Measurements from ENCODE around the gene KASH5. TPM values are rescaled to one million over a fixed set of nuclear protein-coding genes. Genes with fewer than 3 reads are reported as not detected.
"Not testable (repeated sequence)": the region's sequence is repeated elsewhere in the genome, so short reads cannot be mapped to it uniquely, and the experiment has no call there.

The KASH5 gene
- total RNA-seq, 2 donors from 2014 or later = not detected

GRCh38 chr19:49363268-49364082 is 24.6 kb upstream of the KASH5 start, which contains the start of gene DKKL1:
DKKL1 (plus strand) TSS chr19:49363877; CDS start chr19:49363999, 122 bp downstream.
- no peak for TF ChIP-seq CTCF (IDR thresholded peaks at IDR 0.05)

DNA sequence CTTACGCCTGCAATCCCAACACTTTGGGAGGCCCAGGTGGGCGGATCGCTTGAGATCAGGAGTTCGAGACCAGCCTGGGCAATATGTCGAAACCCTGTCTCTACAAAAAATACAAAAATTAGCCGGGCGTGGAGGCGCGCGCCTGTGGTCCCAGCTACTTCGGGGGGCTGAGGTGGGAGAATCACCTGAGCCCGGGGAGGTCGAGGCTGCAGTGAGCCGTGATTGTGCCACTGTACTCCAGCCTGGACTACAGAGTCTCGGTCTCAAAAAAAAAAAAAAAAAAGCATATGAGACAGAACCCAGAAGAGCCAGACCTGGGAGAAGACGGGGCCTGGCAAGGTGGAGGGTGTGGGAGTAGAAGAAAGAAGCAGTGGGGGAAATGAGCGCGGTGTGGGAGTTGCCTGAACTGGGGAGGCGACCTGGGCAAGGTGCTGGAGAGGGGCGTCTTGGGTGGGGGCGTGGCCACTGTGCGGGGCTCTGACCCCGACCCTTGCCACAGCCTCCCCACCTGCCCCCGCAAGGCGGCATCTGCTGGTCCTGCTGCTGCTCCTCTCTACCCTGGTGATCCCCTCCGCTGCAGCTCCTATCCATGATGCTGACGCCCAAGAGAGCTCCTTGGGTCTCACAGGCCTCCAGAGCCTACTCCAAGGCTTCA is 23.8 kb upstream of the KASH5 start:
- no peak overlapping the region for H3K27ac ChIP-seq
- no peaks in the 10 kb centered on the region for H3K9me3 ChIP-seq
- H3K27me3 ChIP-seq = no peaks in the 10 kb centered on the region
- H3K4me1 ChIP-seq = no peaks in the 10 kb centered on the region
- intact Hi-C loops (cut with DNase I) = no loop called here
- DNase-seq = no peak
- H3K4me3 ChIP-seq = peak overlapping the region; percentile 19
- TF ChIP-seq CTCF (IDR thresholded peaks at IDR 0.05) = no peak
- peak overlapping the region in 1 of 2 donors; percentile 12 for H3K9ac ChIP-seq (ENCODE audit: low read depth in 2 of 2, low read length in 2 of 2)
- no peaks in the 10 kb centered on the region for H3K36me3 ChIP-seq

More at GRCh38 chr19:49363268-49364082, 24.6 kb upstream of the KASH5 start, which contains the start of gene DKKL1:
- Histone ChIP-seq H3K27me3 (no peaks in the 10 kb centered on the region), H3K4me3 (peak within 1 kb of the TSS; percentile 62), H3K4me1 (no peaks in the 10 kb centered on the region), H3K36me3 (no peaks in the 10 kb centered on the region), H3K27ac (peak within 1 kb of the TSS; percentile 84), H3K9me3 (no peaks in the 10 kb centered on the region), H3K9ac (ENCODE audit: low read depth in 2 of 2, low read length in 2 of 2) (peak within 1 kb of the TSS; percentile 47 to 58)
- peak; percentile 100 for DNase-seq
- intact Hi-C loops (cut with DNase I) = no loop called here

GRCh38 chr19:49366110-49366509 is 21.9 kb upstream of the KASH5 start:
- DNase-seq = no peak
- intact Hi-C loops (cut with DNase I) = no loop called here
- Histone ChIP-seq H3K9ac (ENCODE audit: low read depth in 2 of 2, low read length in 2 of 2) (no peak overlapping the region), H3K27me3 (no peaks in the 10 kb centered on the region), H3K9me3 (no peaks in the 10 kb centered on the region), H3K36me3 (no peaks in the 10 kb centered on the region), H3K27ac (no peak overlapping the region), H3K4me1 (no peaks in the 10 kb centered on the region), H3K4me3 (no peak overlapping the region)
- TF ChIP-seq CTCF (IDR thresholded peaks at IDR 0.05) = no peak

DNA sequence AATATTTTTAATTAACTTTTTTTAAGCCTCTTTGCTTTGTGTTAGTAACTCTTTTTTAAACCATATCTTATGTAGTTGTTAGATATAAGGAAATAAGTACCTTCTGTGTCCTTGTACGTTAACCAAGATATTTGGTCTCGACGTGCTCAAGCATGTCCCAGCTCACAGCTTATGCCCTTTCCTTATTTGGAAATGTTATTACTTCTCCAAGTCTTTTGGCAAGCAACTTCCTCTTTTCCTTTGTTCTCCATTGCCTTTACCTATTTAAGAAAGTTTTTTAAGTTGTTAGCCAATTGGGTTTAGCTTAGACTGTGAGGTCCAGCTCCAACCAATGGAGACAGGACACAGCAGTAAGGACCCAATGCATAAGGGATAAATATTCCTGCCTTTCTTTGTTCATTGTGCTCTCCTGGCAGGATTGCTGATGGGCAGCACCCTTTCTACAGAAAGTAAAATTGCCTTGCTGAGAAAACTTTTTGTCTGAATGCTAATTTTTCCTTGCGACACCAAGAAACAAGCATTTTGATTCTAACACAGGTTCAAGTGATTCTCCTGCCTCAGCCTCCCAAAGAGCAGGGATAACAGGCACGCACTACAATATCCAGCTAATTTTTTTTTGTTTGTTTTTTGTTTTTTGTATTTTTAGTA is 19.2 kb upstream of the KASH5 start:
- H3K9me3 ChIP-seq = no peaks in the 10 kb centered on the region
- no peak overlapping the region for H3K9ac ChIP-seq (ENCODE audit: low read depth in 2 of 2, low read length in 2 of 2)
- DNase-seq = no peak
- intact Hi-C loops (cut with DNase I) = no loop called here
- no peaks in the 10 kb centered on the region for H3K27me3 ChIP-seq
- H3K36me3 ChIP-seq = no peaks in the 10 kb centered on the region
- H3K27ac ChIP-seq = no peak overlapping the region
- no peak overlapping the region for H3K4me3 ChIP-seq
- no peaks in the 10 kb centered on the region for H3K4me1 ChIP-seq
- TF ChIP-seq CTCF (IDR thresholded peaks at IDR 0.05) = no peak

GRCh38 chr19:49371184-49371583 is 16.9 kb upstream of the KASH5 start:
- Histone ChIP-seq H3K9me3 (no peaks in the 10 kb centered on the region), H3K4me3 (no peak overlapping the region), H3K36me3 (no peaks in the 10 kb centered on the region), H3K27ac (no peak overlapping the region), H3K27me3 (no peaks in the 10 kb centered on the region), H3K4me1 (no peaks in the 10 kb centered on the region), H3K9ac (ENCODE audit: low read depth in 2 of 2, low read length in 2 of 2) (no peak overlapping the region)
- intact Hi-C loops (cut with DNase I) = no loop called here
- no peak for TF ChIP-seq CTCF (IDR thresholded peaks at IDR 0.05)
- no peak for DNase-seq

DNA sequence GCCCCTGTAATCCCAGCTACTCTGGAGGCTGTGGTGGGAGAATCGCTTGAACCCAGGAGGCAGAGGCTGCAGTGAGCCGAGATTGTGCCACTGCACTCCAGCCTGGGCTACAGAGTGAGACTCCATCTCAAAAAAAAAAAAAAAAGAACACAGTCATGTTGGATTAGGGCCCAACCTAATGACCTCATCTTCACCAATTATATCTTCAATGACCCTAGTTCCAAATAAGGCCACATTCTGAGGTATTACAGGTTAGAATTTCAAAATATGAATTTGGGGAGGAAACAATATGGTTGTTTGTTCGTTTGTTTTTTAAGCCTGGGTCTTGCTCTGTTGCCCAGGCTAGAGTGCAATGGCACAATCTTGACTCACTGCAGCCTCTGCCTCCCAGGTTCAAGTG is 14.9 kb upstream of the KASH5 start:
- H3K27ac ChIP-seq; H3K4me1 ChIP-seq; H3K4me3 ChIP-seq; H3K27me3 ChIP-seq; H3K9me3 ChIP-seq; H3K9ac ChIP-seq (ENCODE audit: low read depth in 2 of 2, low read length in 2 of 2); DNase-seq; H3K36me3 ChIP-seq; intact Hi-C loops (cut with DNase I): not testable (repeated sequence)

Measured in colonic mucosa (tissue), 4 donors.